Astrocyte (in vitro differentiated cells and primary cell): ENCODE data around the gene ETFA. TPM values are rescaled to one million over a fixed set of nuclear protein-coding genes. Genes with fewer than 3 reads are reported as not detected.
"Not testable (repeated sequence)": the region's sequence is repeated elsewhere in the genome, so short reads cannot be mapped to it uniquely, and the experiment has no call there.

ENCODE experiments used
- DNase-seq: peaks from one replicate; pipeline ENCODE4 v3.0.0-alpha.2; 2010; ENCODE audit warnings: low read depth
- FAIRE-seq: peaks from 2 replicates; lab custom pipeline; 2011; peaks lifted over from hg19 to GRCh38; lab: Jason Lieb, UNC
- H2AFZ ChIP-seq: 2 replicates; pipeline ENCODE4 v1.6.0; 2012; ENCODE audit warnings: low read depth, low read length, inconsistent platforms
- H3K27ac ChIP-seq: 2 replicates; pipeline ENCODE4 v1.5.1; 2011; ENCODE audit warnings: low read depth, low read length, inconsistent platforms
- H3K27me3 ChIP-seq: 2 replicates; pipeline ENCODE4 v1.6.0; 2011; ENCODE audit warnings: low read length, inconsistent platforms; ENCODE audit not compliant: insufficient read depth
- H3K36me3 ChIP-seq: 2 replicates; pipeline ENCODE4 v1.5.1; 2011; ENCODE audit warnings: low read length, inconsistent platforms; ENCODE audit not compliant: insufficient read depth
- H3K4me1 ChIP-seq: 2 replicates; pipeline ENCODE4 v1.5.1; 2011; ENCODE audit warnings: low read length, inconsistent platforms; ENCODE audit not compliant: insufficient read depth
- H3K4me2 ChIP-seq: 2 replicates; pipeline ENCODE4 v1.6.0; 2012; ENCODE audit warnings: low read length, inconsistent platforms
- H3K4me3 ChIP-seq: 2 replicates; pipeline ENCODE4 v1.5.1; 2011; ENCODE audit warnings: low read depth, mild to moderate bottlenecking, low read length, inconsistent platforms; ENCODE audit not compliant: insufficient read depth
- H3K79me2 ChIP-seq: 2 replicates; pipeline ENCODE4 v1.6.0; 2012; ENCODE audit warnings: mild to moderate bottlenecking, low read length, inconsistent platforms; ENCODE audit not compliant: insufficient read depth
- H3K9ac ChIP-seq: 2 replicates; pipeline ENCODE4 v1.6.0; 2012; ENCODE audit warnings: mild to moderate bottlenecking, low read length, inconsistent platforms
- H3K9me3 ChIP-seq: 2 replicates; pipeline ENCODE4 v1.5.1; 2012; ENCODE audit warnings: low read depth, mild to moderate bottlenecking, low read length, inconsistent platforms; ENCODE audit not compliant: insufficient read depth
- H4K20me1 ChIP-seq: 2 replicates; pipeline ENCODE4 v1.6.0; 2012; ENCODE audit warnings: low read length, inconsistent platforms; ENCODE audit not compliant: insufficient read depth
- H3K27ac Mint-ChIP-seq: one replicate; pipeline ENCODE4 v1.8.0; 2021; ENCODE audit warnings: mild to moderate bottlenecking, mixed read lengths; ENCODE audit not compliant: unreplicated experiment
- H3K27me3 Mint-ChIP-seq: one replicate; pipeline ENCODE4 v1.8.0; 2021; ENCODE audit warnings: low read depth, mixed read lengths; ENCODE audit not compliant: unreplicated experiment
- H3K36me3 Mint-ChIP-seq: one replicate; pipeline ENCODE4 v1.8.0; 2021; ENCODE audit warnings: low read depth, mixed read lengths; ENCODE audit not compliant: unreplicated experiment
- H3K4me1 Mint-ChIP-seq: one replicate; pipeline ENCODE4 v1.8.0; 2021; ENCODE audit warnings: low read depth, mixed read lengths; ENCODE audit not compliant: unreplicated experiment
- H3K4me3 Mint-ChIP-seq: one replicate; pipeline ENCODE4 v1.8.0; 2021; ENCODE audit warnings: mild to moderate bottlenecking, moderate library complexity, mixed read lengths; ENCODE audit not compliant: unreplicated experiment
- H3K9me3 Mint-ChIP-seq: one replicate; pipeline ENCODE4 v1.8.0; 2021; ENCODE audit warnings: mild to moderate bottlenecking, mixed read lengths; ENCODE audit not compliant: unreplicated experiment
- CTCF ChIP-seq: IDR thresholded peaks from 2 replicates; pipeline ENCODE4 v1.5.1; 2011; ENCODE audit warnings: low read depth, mild to moderate bottlenecking, inconsistent platforms, low read length, moderate library complexity; ENCODE audit not compliant: insufficient read depth
- EZH2 ChIP-seq: IDR thresholded peaks from 2 replicates; pipeline ENCODE4 v1.6.1; 2012; ENCODE audit warnings: mild to moderate bottlenecking, low read length, inconsistent platforms; ENCODE audit not compliant: insufficient read depth
- total RNA-seq: library from RNA; stranded (reverse); gene quantifications from 2 replicates; pipeline ENCODE4 v1.2.1, GENCODE V29; 2021

ETFA gene
- total RNA-seq, 1 donor from 2014 or later = 126 TPM

- Histone ChIP-seq H3K9ac (no peak overlapping the region), H3K4me3 (no peak overlapping the region), H3K4me2 (no peak overlapping the region), H3K27me3 (no peaks in the 10 kb centered on the region), H3K27ac (no peak overlapping the region), H3K79me2 (peaks cover 27% of the 10 kb centered on the region), H3K9me3 (no peaks in the 10 kb centered on the region), H2AFZ (no peak overlapping the region), H3K36me3 (no peaks in the 10 kb centered on the region), H3K4me1 (peaks cover 10% of the 10 kb centered on the region), H4K20me1 (peaks cover 18% of the 10 kb centered on the region)
- Mint-ChIP-seq H3K36me3 (no peaks in the 10 kb centered on the region), H3K27ac (no peak overlapping the region), H3K4me1 (peaks cover 7% of the 10 kb centered on the region), H3K27me3 (peaks cover 4% of the 10 kb centered on the region), H3K4me3 (no peak overlapping the region), H3K9me3 (no peaks in the 10 kb centered on the region)
- TF ChIP-seq CTCF = no peak
- no peak for DNase-seq
- FAIRE-seq = no peak
Observed at GRCh38 chr15:76313731-76314130, 2.5 kb upstream of the ETFA start.

GRCh38 chr15:76313175-76313567 is 1.9 kb upstream of the ETFA start:
- peaks cover 33% of the 10 kb centered on the region for H3K79me2 ChIP-seq
- not testable (repeated sequence) for H2AFZ ChIP-seq, H3K27ac ChIP-seq, H3K4me2 ChIP-seq, H3K36me3 Mint-ChIP-seq, H3K4me3 ChIP-seq, H3K36me3 ChIP-seq, FAIRE-seq, H3K9ac ChIP-seq, H3K27ac Mint-ChIP-seq, H3K27me3 Mint-ChIP-seq, H3K27me3 ChIP-seq, H3K4me3 Mint-ChIP-seq, DNase-seq, H3K9me3 ChIP-seq, H3K9me3 Mint-ChIP-seq
- peaks cover 24% of the 10 kb centered on the region for H4K20me1 ChIP-seq
- peaks cover 10% of the 10 kb centered on the region for H3K4me1 ChIP-seq
- peaks cover 11% of the 10 kb centered on the region for H3K4me1 Mint-ChIP-seq

GRCh38 chr15:76312540-76313174 is 1.4 kb upstream of the ETFA start:
- no peaks in the 10 kb centered on the region for H3K9me3 Mint-ChIP-seq
- H3K27me3 ChIP-seq = no peaks in the 10 kb centered on the region
- peak overlapping the region; percentile 24 for H3K4me2 ChIP-seq
- FAIRE-seq = no peak
- no peak overlapping the region for H3K9ac ChIP-seq
- peak overlapping the region; percentile 2 for H3K4me3 Mint-ChIP-seq
- peaks cover 28% of the 10 kb centered on the region for H4K20me1 ChIP-seq
- H3K27ac ChIP-seq = no peak overlapping the region
- peak overlapping the region; percentile 4 for H2AFZ ChIP-seq
- no peaks in the 10 kb centered on the region for H3K9me3 ChIP-seq
- no peak overlapping the region for H3K4me3 ChIP-seq
- H3K79me2 ChIP-seq = peaks cover 38% of the 10 kb centered on the region
- H3K4me1 Mint-ChIP-seq = peaks cover 11% of the 10 kb centered on the region
- peak overlapping the region; percentile 49 for H3K27ac Mint-ChIP-seq
- H3K4me1 ChIP-seq = peaks cover 10% of the 10 kb centered on the region
- DNase-seq = no peak
- TF ChIP-seq EZH2 (no peak), CTCF (no peak)
- H3K27me3 Mint-ChIP-seq = peaks cover 4% of the 10 kb centered on the region
- H3K36me3 ChIP-seq = no peaks in the 10 kb centered on the region
- no peaks in the 10 kb centered on the region for H3K36me3 Mint-ChIP-seq
